Neural cell (in vitro differentiated cells): Measurements from ENCODE around the gene PUSL1.

Experiments
- EZH2 ChIP-seq: fragments of 200-600, 300-800 bp; shearing (Covaris generic), sonication (generic); IDR thresholded peaks from 2 replicates; pipeline ENCODE4 v1.6.1; 2014; ENCODE audit warnings: antibody characterized with exemption, low read length, borderline replicate concordance, mild to moderate bottlenecking; ENCODE audit not compliant: insufficient read depth, poor library complexity, severe bottlenecking
- POLR2AphosphoS5 ChIP-seq: IDR thresholded peaks from 2 replicates; pipeline ENCODE4 v1.6.1; 2012
- RAD21 ChIP-seq: fragments of 450-650 bp; conservative IDR thresholded peaks from 2 replicates; pipeline ENCODE4 v1.6.1; 2014; ENCODE audit warnings: antibody characterized with exemption, mild to moderate bottlenecking, moderate library complexity
- REST ChIP-seq: IDR thresholded peaks from 2 replicates; pipeline ENCODE4 v1.6.1; 2012; ENCODE audit warnings: borderline replicate concordance
- TF ChIP-seq, protein P1 (sequence below): fragments of 450-650 bp; IDR thresholded peaks from 2 replicates; pipeline ENCODE4 v1.5.1; 2014; ENCODE audit warnings: antibody characterized with exemption, mild to moderate bottlenecking, moderate library complexity; ENCODE audit not compliant: poor library complexity, severe bottlenecking

GRCh38 chr1:1283821-1284220 lies 24.6 kb upstream of the PUSL1 start:
- no peak for TF ChIP-seq POLR2AphosphoS5
- TF ChIP-seq, protein P1, sequence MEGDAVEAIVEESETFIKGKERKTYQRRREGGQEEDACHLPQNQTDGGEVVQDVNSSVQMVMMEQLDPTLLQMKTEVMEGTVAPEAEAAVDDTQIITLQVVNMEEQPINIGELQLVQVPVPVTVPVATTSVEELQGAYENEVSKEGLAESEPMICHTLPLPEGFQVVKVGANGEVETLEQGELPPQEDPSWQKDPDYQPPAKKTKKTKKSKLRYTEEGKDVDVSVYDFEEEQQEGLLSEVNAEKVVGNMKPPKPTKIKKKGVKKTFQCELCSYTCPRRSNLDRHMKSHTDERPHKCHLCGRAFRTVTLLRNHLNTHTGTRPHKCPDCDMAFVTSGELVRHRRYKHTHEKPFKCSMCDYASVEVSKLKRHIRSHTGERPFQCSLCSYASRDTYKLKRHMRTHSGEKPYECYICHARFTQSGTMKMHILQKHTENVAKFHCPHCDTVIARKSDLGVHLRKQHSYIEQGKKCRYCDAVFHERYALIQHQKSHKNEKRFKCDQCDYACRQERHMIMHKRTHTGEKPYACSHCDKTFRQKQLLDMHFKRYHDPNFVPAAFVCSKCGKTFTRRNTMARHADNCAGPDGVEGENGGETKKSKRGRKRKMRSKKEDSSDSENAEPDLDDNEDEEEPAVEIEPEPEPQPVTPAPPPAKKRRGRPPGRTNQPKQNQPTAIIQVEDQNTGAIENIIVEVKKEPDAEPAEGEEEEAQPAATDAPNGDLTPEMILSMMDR: no peak
- TF ChIP-seq EZH2: no peak
- no peak for TF ChIP-seq REST
- TF ChIP-seq RAD21: no peak
